Measurements from ENCODE around the gene CASK. TPM values are rescaled to one million over a fixed set of nuclear protein-coding genes. Genes with fewer than 3 reads are reported as not detected.

The CASK gene
- total and polyA plus RNA-seq, 9 of the 15 experiments (the other 6 are each of a cell fraction or from before 2014, with no cell fraction given) = 1.3 to 7.4 (median 5.2) TPM

- no peak for TF ChIP-seq SIN3B (IDR thresholded peaks at IDR 0.05; ENCODE audit: low read depth)
- TF ChIP-seq NR4A1 (CRISPR knock-in tag; IDR thresholded peaks at IDR 0.05) = no peak
- TF ChIP-seq NR4A1 (tag; IDR thresholded peaks at IDR 0.05) = no peak
- TF ChIP-seq TCFL5 (CRISPR knock-in tag; conservative IDR thresholded peaks at IDR 0.05) = no peak
- no peak for TF ChIP-seq MAFK (IDR thresholded peaks at IDR 0.05; ENCODE audit: low read length)
- TF ChIP-seq POLR3A (IDR thresholded peaks at IDR 0.05; ENCODE audit: borderline replicate concordance, extremely low read depth, insufficient read depth, insufficient read length) = no peak
- no peak for TF ChIP-seq TCF7L2 (IDR thresholded peaks at IDR 0.05; ENCODE audit: low read depth, low read length)
- TF ChIP-seq BRF2 (IDR thresholded peaks at IDR 0.05; ENCODE audit: borderline replicate concordance, insufficient read depth, insufficient read length) = no peak
Measured at GRCh38 chrX:41935832-41936231, 12.5 kb upstream of the CASK start (continued).

GRCh38 chrX:41933546-41933945 lies 10.2 kb upstream of the CASK start:
- DNase-seq (ENCODE audit: extremely low read depth in 1 of 4, low spot score in 3 of 4) (peak in 2 of 4 experiments; percentile 12 to 17), ATAC-seq (no peak), FAIRE-seq (no peak)
- ChIA-PET POLR2A (no interaction called here), CTCF (ENCODE audit: low intra/inter-chr PET ratio) (no interaction called here)
- H3K27ac ChIP-seq (ENCODE audit: extremely low read depth, low read depth, low read length) = no peak overlapping the region
- H3K36me3 ChIP-seq (ENCODE audit: control insufficient read depth, insufficient read depth, low read length) = no peaks in the 10 kb centered on the region
- in situ Hi-C loops (cut with MboI) (loop anchor here (25.0 kb wide), 1 partner anchor 396 kb away; no protein-coding TSS in a partner anchor), intact Hi-C loops (cut with micrococcal nuclease) (no loop called here)
- no peaks in the 10 kb centered on the region for H3K9me3 ChIP-seq (replicated peaks; ENCODE audit: control insufficient read depth, insufficient read depth, low read depth, low read length)
- H3K79me2 ChIP-seq (ENCODE audit: control insufficient read depth, insufficient read depth, low read length) = no peaks in the 10 kb centered on the region
- BruUV-seq (replicated peaks) = no TSS peak
- H4K20me1 ChIP-seq (replicated peaks; ENCODE audit: control insufficient read depth, insufficient read depth, low read length) = no peaks in the 10 kb centered on the region
- H2AFZ ChIP-seq (ENCODE audit: low read depth, low read length) = no peak overlapping the region
- no peak overlapping the region for H3K4me2 ChIP-seq (ENCODE audit: insufficient read depth, low read length)
- no peaks in the 10 kb centered on the region for H3K4me1 ChIP-seq (replicated peaks in 1 of 2; ENCODE audit: control insufficient read depth in 2 of 2, insufficient read depth in 2 of 2, low read length in 2 of 2)
- WGBS (ENCODE audit: insufficient coverage, low coverage, missing lambda C conversion rate) = 2% methylated on average over 4 of the region's 6 CpGs
- H3K9me1 ChIP-seq (ENCODE audit: control insufficient read depth, insufficient read depth, low read length) = no peaks in the 10 kb centered on the region
- H3K4me3 ChIP-seq = no peak overlapping the region
- H3K27me3 ChIP-seq (ENCODE audit: control insufficient read depth in 2 of 2, insufficient read depth in 2 of 2, low read length in 2 of 2) = no peaks in the 10 kb centered on the region
- H3K9ac ChIP-seq (ENCODE audit: insufficient read depth in 1 of 2, low read depth in 2 of 2, low read length in 2 of 2) = no peak overlapping the region
- TF ChIP-seq JUND (IDR thresholded peaks at IDR 0.05; ENCODE audit: borderline replicate concordance, low read depth, low read length) (peak; percentile 38; the same call in 1 of the 2 replicates), JUND (tag; IDR thresholded peaks at IDR 0.05; ENCODE audit: borderline replicate concordance, low read depth, low read length) (no peak; the same call in 2 of the 3 replicates), SUPT5H (IDR thresholded peaks at IDR 0.05) (no peak), HMBOX1 (IDR thresholded peaks at IDR 0.05) (peak; percentile 83), RFX5 (IDR thresholded peaks at IDR 0.05; ENCODE audit: low read depth, low read length) (no peak), EP300 (IDR thresholded peaks at IDR 0.05; ENCODE audit: low read length) (peak; percentile 56; the same call in 1 of the 2 replicates), PHF20 (IDR thresholded peaks at IDR 0.05; ENCODE audit: partially characterized antibody) (no peak), FOSL1 (tag; conservative IDR thresholded peaks at IDR 0.05) (peak; percentile 73), ZNF133 (CRISPR knock-in tag; IDR thresholded peaks at IDR 0.05) (no peak), SP2 (IDR thresholded peaks at IDR 0.05; ENCODE audit: extremely low read depth, low read depth, low read length, poor library complexity, severe bottlenecking) (no peak), ZBTB7A (IDR thresholded peaks at IDR 0.05; ENCODE audit: borderline replicate concordance, control insufficient read depth, low read depth, low read length) (no peak), NFE2 (IDR thresholded peaks at IDR 0.05; ENCODE audit: low read depth) (0 out of 2 replicates have a peak, but pooled peaks have one; percentile 27), MYBL2 (IDR thresholded peaks at IDR 0.05; ENCODE audit: low read depth) (peak; percentile 23; the same call in 1 of the 2 replicates), MYBL2 (CRISPR knock-in tag; IDR thresholded peaks at IDR 0.05; ENCODE audit: borderline replicate concordance) (no peak)
